GM19452 (cell line): ENCODE measurements around the gene OR5AP2.
"Not testable (repeated sequence)": the region's sequence is repeated elsewhere in the genome, so short reads cannot be mapped to it uniquely, and the experiment has no call there.

ENCODE experiments used
- ATAC-seq: cut with Tn5 transposase; IDR thresholded peaks from one replicate; pipeline ENCODE4 v1.9.1; 2021; ENCODE audit not compliant: unreplicated experiment

Gene OR5AP2

DNA sequence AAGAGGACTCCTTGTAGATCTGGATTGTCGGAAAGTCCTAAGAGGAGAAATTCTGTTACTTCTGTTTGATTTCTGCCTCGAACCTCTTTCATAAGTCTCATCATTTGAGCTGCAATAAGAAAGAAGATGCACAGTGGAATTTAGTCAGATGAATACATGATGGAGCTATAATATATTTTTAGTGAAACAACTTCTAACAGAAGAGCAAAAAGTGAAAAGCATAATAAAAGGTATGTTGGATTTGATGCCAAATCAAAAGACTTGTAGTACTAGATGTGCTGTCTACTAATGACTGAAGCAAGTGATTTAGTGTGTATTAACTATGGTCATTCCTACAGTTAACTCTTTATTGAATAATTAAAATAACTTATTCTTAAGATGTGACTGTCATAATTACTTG lies at the start of gene OR5AP2:
Gene OR5AP2, minus strand, starts transcription at position 101 of the 400 bp plus-strand sequence. Its CDS starts 0 bp downstream, at position 101.
- ATAC-seq: no peak

DNA sequence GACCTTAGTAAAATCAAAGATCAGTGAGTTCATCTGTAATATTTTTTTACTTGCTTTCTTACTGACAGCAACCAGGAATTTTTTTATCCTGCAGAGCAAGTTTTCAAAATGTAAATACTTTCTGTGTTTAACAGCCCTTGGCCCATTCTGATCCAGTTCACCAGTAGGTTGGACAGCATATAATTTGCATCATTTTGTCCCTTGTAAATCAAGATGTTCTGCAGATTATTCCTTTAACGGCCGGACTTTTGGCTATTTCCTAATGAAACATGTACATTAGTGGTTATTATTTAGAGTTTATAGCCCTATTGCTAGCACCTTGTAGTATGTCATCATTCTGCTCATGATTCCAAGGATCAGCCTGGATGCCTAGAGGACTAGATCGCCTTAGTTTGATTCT lies 48.9 kb upstream of the OR5AP2 start:
- ATAC-seq: not testable (repeated sequence)

DNA sequence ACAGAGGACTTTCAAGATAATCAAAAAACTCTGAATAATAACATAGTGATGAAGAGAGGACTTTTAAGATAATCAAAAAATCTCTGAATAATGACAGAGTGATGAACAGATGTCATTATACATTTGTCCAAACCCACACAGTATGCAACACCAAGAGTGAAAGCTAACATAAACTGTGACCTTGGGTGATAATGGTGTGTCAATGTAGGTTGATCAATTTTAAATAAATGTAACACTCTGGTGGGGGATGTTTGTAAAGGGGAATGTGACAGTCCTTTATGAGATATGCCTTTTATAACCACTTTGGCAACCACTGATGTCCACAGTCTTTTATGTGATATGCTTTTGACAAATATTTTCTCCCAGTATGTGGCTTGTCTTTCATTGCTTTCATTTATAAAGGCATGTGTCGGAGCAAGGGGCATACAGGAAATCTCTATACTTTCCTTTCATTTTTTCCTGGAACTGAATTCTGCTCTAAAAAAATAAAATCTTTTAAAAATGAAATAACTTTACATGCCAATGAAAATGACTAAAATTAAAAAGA lies 46.4 kb upstream of the OR5AP2 start:
- no peak for ATAC-seq

DNA sequence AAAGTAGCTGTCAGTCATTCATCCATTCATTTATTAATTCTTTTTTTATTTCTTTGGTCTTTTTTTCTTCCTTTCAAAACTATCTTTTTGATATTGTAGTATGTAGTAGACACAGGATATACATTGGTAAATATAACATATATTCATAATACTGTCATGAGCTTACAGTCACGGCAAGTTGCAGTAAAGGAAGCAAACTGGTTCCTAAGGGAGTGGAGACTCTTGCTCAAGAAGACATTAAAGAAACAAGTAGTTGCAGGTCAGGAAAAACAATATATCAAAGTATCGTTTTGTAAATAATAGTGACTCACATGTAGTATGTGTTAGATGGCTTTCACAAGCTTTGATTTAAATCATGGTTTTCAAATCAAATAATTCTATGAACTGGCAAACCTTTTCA lies 28.7 kb upstream of the OR5AP2 start:
- ATAC-seq: no peak

DNA sequence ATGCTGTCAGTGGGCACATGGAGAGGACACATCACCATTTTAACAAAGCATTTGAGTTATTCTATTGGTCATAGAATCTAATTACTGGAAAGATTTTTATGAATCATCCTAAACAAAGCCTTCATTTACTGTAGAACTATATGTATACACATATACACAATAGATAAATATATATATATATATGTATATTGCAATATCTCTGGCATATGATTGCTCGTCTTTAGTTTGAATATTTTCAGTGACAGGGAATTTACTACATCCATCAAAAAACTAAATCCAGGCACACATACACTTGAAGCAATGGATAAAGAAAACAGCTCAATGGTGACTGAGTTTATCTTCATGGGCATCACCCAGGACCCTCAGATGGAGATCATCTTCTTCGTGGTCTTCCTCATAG lies 21.1 kb upstream of the OR5AP2 start, which contains the start of gene OR5AR1:
Gene OR5AR1, plus strand, starts transcription at position 301 of the 400 bp plus-strand sequence. Its CDS starts 0 bp downstream, at position 301.
- no peak for ATAC-seq

DNA sequence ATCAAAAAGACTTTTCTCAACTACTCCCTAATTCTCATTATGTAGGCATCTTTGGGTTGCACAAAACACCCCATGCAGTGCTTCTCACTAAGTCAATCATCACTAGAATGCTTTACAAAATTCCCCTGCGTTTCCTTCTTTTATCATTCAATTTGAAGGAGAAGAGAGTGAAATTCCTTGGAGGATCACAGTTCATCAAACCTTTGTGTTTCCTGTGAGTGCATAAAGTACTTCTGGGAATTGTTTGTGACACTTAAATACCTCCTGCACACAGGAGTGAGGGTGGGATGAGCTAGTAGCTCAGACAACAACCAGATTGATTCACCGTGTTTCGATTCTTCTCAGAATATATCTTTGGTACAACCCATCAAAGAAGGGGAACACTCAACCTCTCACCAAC lies 17.5 kb upstream of the OR5AP2 start:
- ATAC-seq: no peak

DNA sequence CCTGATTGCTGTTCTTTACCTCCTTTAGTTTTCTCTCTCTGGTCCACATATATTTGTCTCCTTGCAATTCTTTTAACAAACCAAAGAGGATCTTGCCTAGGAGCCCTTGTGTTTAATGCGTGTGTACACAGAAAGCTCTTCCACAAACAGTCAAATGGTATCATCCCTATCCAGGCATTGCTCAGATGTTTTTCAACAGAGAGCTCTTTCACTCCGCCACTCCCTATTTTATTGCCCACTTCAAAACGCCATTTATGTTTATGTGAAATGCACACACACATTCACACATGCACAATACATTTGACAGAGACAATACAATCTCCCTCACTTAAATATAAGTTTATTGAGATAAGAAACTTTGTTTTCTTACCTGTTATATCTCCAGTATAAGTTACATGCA lies 4.7 kb downstream of the OR5AP2 start:
- no peak for ATAC-seq

DNA sequence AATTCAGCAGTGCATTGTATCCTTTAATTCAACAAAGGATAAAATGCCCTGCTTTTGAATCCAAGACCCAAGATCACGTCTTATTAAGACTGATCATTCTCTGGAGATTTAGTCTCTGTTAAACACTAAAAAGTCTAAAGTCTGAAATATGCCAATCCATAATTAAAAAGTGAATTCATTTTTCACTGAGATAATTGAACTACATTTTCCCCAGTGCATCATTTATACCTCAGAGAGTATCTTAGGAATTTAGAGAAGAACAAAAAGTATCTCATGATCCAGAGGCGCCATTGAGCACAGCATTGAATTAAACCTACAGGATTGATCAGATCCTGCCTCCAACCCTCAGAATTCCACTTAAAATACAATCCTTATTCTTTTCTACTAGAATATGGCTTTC lies 5.4 kb downstream of the OR5AP2 start:
- no peak for ATAC-seq

DNA sequence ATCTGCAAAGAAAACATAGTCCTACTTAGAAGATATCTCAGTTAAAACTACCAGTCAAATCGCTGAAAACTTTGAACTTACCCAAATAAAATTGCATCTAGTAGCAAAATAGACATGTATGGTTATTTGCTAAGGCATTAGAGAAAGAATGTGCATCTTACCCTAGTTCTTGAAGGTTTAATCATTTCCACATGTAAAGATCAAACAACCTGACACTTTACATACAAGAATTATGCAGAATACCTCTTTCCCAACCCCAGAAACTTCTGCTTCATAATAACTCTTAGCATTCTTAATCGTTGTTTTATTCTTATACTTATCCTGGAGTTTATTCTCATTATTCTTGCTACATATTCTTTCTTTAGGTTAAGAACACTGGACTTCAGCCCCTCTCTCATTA lies 9.9 kb downstream of the OR5AP2 start:
- ATAC-seq: no peak

DNA sequence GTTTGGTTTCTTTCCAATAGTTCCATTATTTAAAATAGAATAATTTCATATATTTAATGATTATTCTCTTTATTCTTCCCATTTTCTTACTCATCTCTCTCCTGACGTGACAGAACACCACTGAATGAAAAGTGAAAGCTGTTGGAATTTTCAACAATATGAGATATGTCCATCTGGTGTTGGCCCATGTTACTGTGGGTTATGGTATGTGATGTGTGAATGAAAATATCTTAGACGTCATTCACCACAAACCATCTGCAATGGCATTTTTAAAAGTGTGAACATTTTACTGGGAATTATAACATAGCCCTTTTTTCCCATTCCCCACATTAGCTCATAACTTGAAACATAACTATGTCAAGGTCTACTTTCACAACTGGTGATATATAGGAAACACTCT lies 16.3 kb downstream of the OR5AP2 start:
- no peak for ATAC-seq

DNA sequence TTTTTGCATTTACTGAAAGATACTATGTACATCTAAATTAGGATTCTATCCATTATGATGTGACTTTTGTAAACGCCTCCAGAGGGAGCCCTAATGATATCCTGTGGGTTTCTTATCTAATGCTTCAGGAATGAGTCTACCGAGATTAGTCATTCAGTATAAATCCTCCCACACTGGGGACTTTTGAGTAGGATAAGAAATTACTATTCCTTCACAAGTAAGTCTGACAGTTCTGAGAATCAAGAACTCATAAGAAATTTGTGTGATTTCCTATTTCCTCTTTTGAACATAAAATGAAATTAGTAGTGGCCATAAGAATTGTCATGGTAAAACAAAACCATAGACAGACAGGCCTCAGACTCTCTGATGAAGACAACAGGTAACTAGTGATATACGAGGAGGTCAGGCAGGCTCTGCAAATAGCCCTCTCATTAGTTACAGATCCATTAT lies 17.6 kb downstream of the OR5AP2 start:
- ATAC-seq: no peak

DNA sequence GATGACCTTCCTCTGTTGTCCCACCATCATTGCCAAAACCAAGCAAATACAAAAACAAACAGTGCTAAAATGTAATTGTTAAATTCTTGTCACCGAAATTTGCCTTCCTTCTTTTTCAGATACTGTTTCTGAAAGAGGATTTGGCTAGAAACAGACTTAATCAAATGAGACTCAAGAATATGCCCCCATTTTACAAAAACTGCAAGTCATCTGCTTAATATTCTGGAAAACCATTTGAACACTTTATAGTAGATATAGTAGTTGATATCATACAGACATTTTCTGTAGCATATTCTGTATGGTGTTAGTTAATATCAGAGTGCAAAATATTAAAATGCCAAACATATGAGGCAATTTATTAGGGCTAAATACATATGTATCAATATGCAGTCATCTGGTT lies 31.1 kb downstream of the OR5AP2 start:
- no peak for ATAC-seq

DNA sequence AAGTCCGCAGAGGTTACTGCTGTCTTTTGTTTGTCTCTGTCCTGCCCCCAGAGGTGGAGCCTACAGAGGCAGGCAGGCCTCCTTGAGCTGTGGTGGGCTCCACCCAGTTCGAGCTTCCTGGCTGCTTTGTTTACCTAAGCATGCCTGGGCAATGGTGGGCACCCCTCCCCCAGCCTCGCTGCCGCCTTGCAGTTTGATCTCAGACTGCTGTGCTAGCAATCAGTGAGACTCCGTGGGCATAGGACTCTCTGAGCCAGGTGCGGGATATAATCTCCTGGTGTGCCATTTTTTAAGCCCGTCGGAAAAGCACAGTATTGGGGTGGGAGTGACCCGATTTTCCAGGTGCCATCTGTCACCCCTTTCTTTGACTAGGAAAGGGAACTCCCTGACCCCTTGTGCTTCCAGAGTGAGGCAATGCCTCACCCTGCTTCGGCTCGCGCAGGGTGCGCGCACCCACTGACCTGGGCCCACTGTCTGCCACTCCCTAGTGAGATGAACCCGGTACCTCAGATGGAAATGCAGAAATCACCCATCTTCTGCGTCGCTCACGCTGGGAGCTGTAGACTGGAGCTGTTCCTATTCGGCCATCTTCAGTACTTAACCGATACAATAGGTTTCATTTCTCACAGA lies 50.0 kb downstream of the OR5AP2 start:
- ATAC-seq: not testable (repeated sequence)
